SK-N-SH (cell line): ENCODE results near the gene SSRP1. TPM values are rescaled to one million over a fixed set of nuclear protein-coding genes. Genes with fewer than 3 reads are reported as not detected.

ENCODE experiments used
- CTCF ChIA-PET: fragments of 300-600, 350-600 bp; formaldehyde crosslinking; extraction: SDS; loops from one replicate; lab custom pipeline; 2021; lab: Yijun Ruan, JAX
- POLR2A ChIA-PET: fragments of 350-600 bp; sonication (Branson Sonifier 250); formaldehyde crosslinking; extraction: SDS; loops from one replicate; lab custom pipeline; 2020; ENCODE audit warnings: antibody characterized with exemption, inconsistent platforms; lab: Yijun Ruan, JAX
- DNase-seq: peaks from one replicate; pipeline ENCODE4 v3.0.0; 2012
- H2AFZ ChIP-seq: fragments of 200-600 bp; sonication (generic); 2 replicates; pipeline ENCODE4 v1.8.1; 2016; ENCODE audit warnings: antibody characterized with exemption, mild to moderate bottlenecking, low read depth
- H3F3A ChIP-seq: fragments of 200-600 bp; sonication (generic); replicated peaks from 2 replicates; pipeline ENCODE3; 2016; ENCODE audit warnings: antibody characterized with exemption, mild to moderate bottlenecking; ENCODE audit not compliant: insufficient read depth
- H3K27ac ChIP-seq, 2 experiments: fragments of 200-500 bp in 1 of 2; fragments of 200-600 bp in 1 of 2; sonication (Bioruptor generic) in 1 of 2; sonication (generic), shearing (Covaris generic) in 1 of 2; 2 replicates each; pipeline versions ENCODE4 v1.5.1 to v1.6.1; 2014 to 2016; ENCODE audit warnings: low read depth in 2 of 2, inconsistent platforms in 1 of 2, low read length in 1 of 2, mild to moderate bottlenecking in 1 of 2, mixed read lengths in 1 of 2
- H3K27me3 ChIP-seq: fragments of 200-600 bp; sonication (generic), shearing (Covaris generic); 2 replicates; pipeline ENCODE4 v1.6.1; 2016; ENCODE audit warnings: mixed run types; ENCODE audit not compliant: insufficient read depth
- H3K36me3 ChIP-seq, 2 experiments: fragments of 200-500 bp in 1 of 2; fragments of 200-600 bp in 1 of 2; sonication (Bioruptor generic) in 1 of 2; sonication (generic) in 1 of 2; replicated peaks in 1 of 2; 2 replicates each; pipeline versions ENCODE3 to v1.5.1; 2014 to 2016; ENCODE audit warnings: low read length in 1 of 2, mild to moderate bottlenecking in 1 of 2; ENCODE audit not compliant: insufficient read depth in 2 of 2, control insufficient read depth in 1 of 2
- H3K4me1 ChIP-seq, 2 experiments: fragments of 200-500 bp in 1 of 2; fragments of 200-600 bp in 1 of 2; sonication (Bioruptor generic) in 1 of 2; sonication (generic), shearing (Covaris generic) in 1 of 2; 2 replicates each; pipeline versions ENCODE4 v1.5.1 to v1.6.1; 2014 to 2016; ENCODE audit warnings: low read depth in 1 of 2, low read length in 1 of 2, mixed run types in 1 of 2; ENCODE audit not compliant: insufficient read depth in 2 of 2, control insufficient read depth in 1 of 2
- H3K4me2 ChIP-seq: fragments of 200-600 bp; sonication (generic), shearing (Covaris generic); 2 replicates; pipeline ENCODE4 v1.6.1; 2017; ENCODE audit warnings: mixed run types
- H3K4me3 ChIP-seq, 2 experiments: fragments of 200-500 bp in 1 of 2; fragments of 200-600 bp in 1 of 2; sonication (Bioruptor generic) in 1 of 2; sonication (generic), shearing (Covaris generic) in 1 of 2; 2 replicates each; pipeline versions ENCODE4 v1.5.1 to v1.8.1; 2014 to 2016; ENCODE audit warnings: low read depth in 2 of 2, inconsistent platforms in 1 of 2, low read length in 1 of 2, mild to moderate bottlenecking in 1 of 2, mixed read lengths in 1 of 2, moderate library complexity in 1 of 2
- H3K79me2 ChIP-seq: fragments of 200-600 bp; sonication (generic); 2 replicates; pipeline ENCODE4 v1.8.1; 2017; ENCODE audit warnings: mild to moderate bottlenecking; ENCODE audit not compliant: insufficient read depth
- H3K9ac ChIP-seq: fragments of 200-600 bp; sonication (generic); 2 replicates; pipeline ENCODE4 v1.6.1; 2017; ENCODE audit warnings: mixed run types
- H3K9me2 ChIP-seq: fragments of 200-600 bp; sonication (generic); 2 replicates; pipeline ENCODE4 v1.6.1; 2017; ENCODE audit warnings: mixed run types
- H3K9me3 ChIP-seq: fragments of 200-600 bp; sonication (generic); 2 replicates; pipeline ENCODE4 v1.6.1; 2017; ENCODE audit warnings: mixed run types, mild to moderate bottlenecking, moderate library complexity
- H4K20me1 ChIP-seq: fragments of 200-600 bp; sonication (generic); 2 replicates; pipeline ENCODE4 v1.6.1; 2017; ENCODE audit warnings: mild to moderate bottlenecking, mixed run types; ENCODE audit not compliant: insufficient read depth
- ELF1 ChIP-seq: IDR thresholded peaks from 2 replicates; pipeline ENCODE4 v1.4.0; 2012
- EP300 ChIP-seq, 2 experiments: IDR thresholded peaks; 2 replicates each; pipeline versions ENCODE4 v1.4.0 to v1.6.1; 2012; ENCODE audit warnings: borderline replicate concordance in 1 of 2, low read depth in 1 of 2, low read length in 1 of 2
- FOSL2 ChIP-seq: IDR thresholded peaks from 2 replicates; pipeline ENCODE4 v1.4.0; 2012; ENCODE audit warnings: low read depth, mild to moderate bottlenecking, moderate library complexity, borderline replicate concordance
- FOXJ3 ChIP-seq: sonication (generic); formaldehyde crosslinking; IDR thresholded peaks from 2 replicates; pipeline ENCODE4 v1.5.1; 2020; ENCODE audit warnings: mild to moderate bottlenecking, missing genetic modification reagents
- GABPA ChIP-seq: IDR thresholded peaks from 2 replicates; pipeline ENCODE4 v1.4.0; 2012; ENCODE audit warnings: low read depth, mild to moderate bottlenecking
- IRF3 ChIP-seq: fragments of 150-350 bp; IDR thresholded peaks from 2 replicates; pipeline ENCODE4 v1.6.1; 2016; ENCODE audit warnings: mild to moderate bottlenecking, low read depth, low read length
- JUND ChIP-seq: IDR thresholded peaks from 2 replicates; pipeline ENCODE4 v1.4.0; 2012
- MAX ChIP-seq: IDR thresholded peaks from 2 replicates; pipeline ENCODE4 v1.4.0; 2012; ENCODE audit warnings: low read depth
- MEF2A ChIP-seq: IDR thresholded peaks from 2 replicates; pipeline ENCODE4 v1.4.0; 2012; ENCODE audit warnings: low read depth, borderline replicate concordance
- MXI1 ChIP-seq: IDR thresholded peaks from 2 replicates; pipeline ENCODE4 v1.6.1; 2012; ENCODE audit warnings: mild to moderate bottlenecking, low read depth, low read length, improper control_type of control experiment
- NFIC ChIP-seq: IDR thresholded peaks from 2 replicates; pipeline ENCODE4 v1.4.0; 2012; ENCODE audit warnings: borderline replicate concordance
- REST ChIP-seq: IDR thresholded peaks from 2 replicates; pipeline ENCODE4 v1.6.1; 2012; ENCODE audit warnings: mild to moderate bottlenecking, low read depth, low read length, moderate library complexity
- RFX5 ChIP-seq: IDR thresholded peaks from 2 replicates; pipeline ENCODE4 v1.6.1; 2012; ENCODE audit warnings: mild to moderate bottlenecking, improper control_type of control experiment, low read length
- RXRA ChIP-seq: IDR thresholded peaks from 2 replicates; pipeline ENCODE4 v1.4.0; 2012; ENCODE audit warnings: low read depth, mild to moderate bottlenecking, borderline replicate concordance
- TEAD4 ChIP-seq: IDR thresholded peaks from 2 replicates; pipeline ENCODE4 v1.4.0; 2012; ENCODE audit warnings: mild to moderate bottlenecking, borderline replicate concordance; ENCODE audit not compliant: insufficient read depth
- WGBS: methylation state at CpG from one replicate; pipeline ENCODE4 v1.1.6; 2017; ENCODE audit warnings: low lambda C conversion rate; 5-methylcytosine and 5-hydroxymethylcytosine counted together
- polyA plus RNA-seq, 3 experiments: library from polyadenylated mRNA; depleted of rRNA; stranded (reverse); fragments of >200 nt; gene quantifications; 2 replicates each; pipeline ENCODE4 v1.2.3, GENCODE V29; 2012
- TF ChIP-seq, protein P1 (sequence below): IDR thresholded peaks from 2 replicates; pipeline ENCODE4; 2012

The SSRP1 gene
- polyA plus RNA-seq, 1 of the 3 experiments (the other 2 are of a cell fraction): 137 TPM

DNA sequence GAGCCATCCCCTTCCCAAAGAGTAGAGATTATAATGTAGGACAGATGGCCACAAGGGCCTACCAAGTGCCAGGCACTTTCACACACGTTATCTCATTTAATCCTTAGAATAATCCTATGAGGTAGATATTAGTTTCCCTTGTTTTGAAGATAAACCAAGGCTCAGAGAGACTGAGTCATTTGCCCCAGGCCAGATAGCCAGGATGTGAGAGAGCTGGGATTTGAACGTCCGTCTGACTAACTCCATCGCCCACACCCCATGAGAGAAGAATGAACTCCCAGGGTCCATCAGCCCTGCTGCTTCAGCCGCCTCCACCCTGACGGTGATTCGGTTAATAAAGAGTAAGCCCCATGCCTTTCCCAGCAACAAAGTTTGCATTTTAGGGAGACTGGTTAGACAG lies 34.6 kb upstream of the SSRP1 start:
- CTCF ChIA-PET: interaction anchor here (1.6 kb wide), 2 partner anchors 20 to 25 kb away, joined by 5 to 8 read pairs; no protein-coding TSS in a partner anchor
- WGBS: 81% methylated on average over 7 of the region's 7 CpGs

DNA sequence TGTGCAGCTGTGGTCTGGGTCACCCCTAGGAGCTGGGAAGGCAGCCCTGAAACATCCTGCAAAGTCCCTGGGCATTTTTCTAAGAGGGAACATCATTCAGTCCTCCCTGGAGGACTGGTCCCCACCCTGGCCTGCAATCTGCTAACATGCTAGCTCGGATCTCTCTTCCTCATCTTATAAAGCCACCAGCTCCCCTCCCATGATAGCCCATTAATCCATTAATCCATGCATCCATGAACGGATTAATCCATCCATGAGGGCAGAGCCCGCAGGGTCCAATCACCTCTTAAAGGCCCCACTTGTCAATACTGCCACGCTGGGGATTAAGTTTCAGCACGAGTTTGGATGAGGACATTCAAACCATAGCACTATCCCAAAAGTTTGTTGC lies 33.1 kb upstream of the SSRP1 start:
- Histone ChIP-seq H3K4me3 (no peak overlapping the region), H3K4me2 (no peak overlapping the region), H3K27ac (no peak overlapping the region), H4K20me1 (no peaks in the 10 kb centered on the region), H3K36me3 (no peaks in the 10 kb centered on the region), H3K9me3 (no peaks in the 10 kb centered on the region), H3K79me2 (no peaks in the 10 kb centered on the region), H3K9me2 (no peaks in the 10 kb centered on the region), H3F3A (no peaks in the 10 kb centered on the region), H3K9ac (no peak overlapping the region), H3K27me3 (0 out of 2 replicates have a peak, but pooled peaks cover 4% of the 10 kb centered on the region), H3K4me1 (no peaks in the 10 kb centered on the region), H2AFZ (no peak overlapping the region)
- ChIA-PET CTCF (interaction anchor here (1.4 to 2.1 kb wide), 2 partner anchors 19 to 276 kb away, joined by 3 to 6 read pairs; no protein-coding TSS in a partner anchor), POLR2A (no interaction called here)
- DNase-seq: no peak
- 32% methylated on average over 5 of the region's 5 CpGs for WGBS
- TF ChIP-seq MEF2A: no peak
- TF ChIP-seq MXI1: no peak
- no peak for TF ChIP-seq NFIC
- TF ChIP-seq FOXJ3 (CRISPR knock-in tag): no peak
- TF ChIP-seq JUND: no peak
- no peak for TF ChIP-seq ELF1

More for the DNA sequence above, 34.6 kb upstream of the SSRP1 start:
- POLR2A ChIA-PET: no interaction called here
- Histone ChIP-seq H4K20me1 (no peaks in the 10 kb centered on the region), H3K9me2 (no peaks in the 10 kb centered on the region), H3K9me3 (no peaks in the 10 kb centered on the region), H3K36me3 (no peaks in the 10 kb centered on the region), H3K4me2 (no peak overlapping the region), H3F3A (no peaks in the 10 kb centered on the region), H3K4me1 (no peaks in the 10 kb centered on the region), H3K9ac (no peak overlapping the region)
- no peak for DNase-seq
- TF ChIP-seq EP300 (IDR thresholded peaks at IDR 0.05; ENCODE audit: borderline replicate concordance in 1 of 2, low read depth in 1 of 2, low read length in 1 of 2) (no peak), TEAD4 (no peak), GABPA (no peak), MAX (no peak)
- TF ChIP-seq, all 33 proteins: peak for 0
- Histone ChIP-seq H3K79me2 (no peaks in the 10 kb centered on the region), H3K27ac (no peak overlapping the region), H2AFZ (no peak overlapping the region), H3K4me3 (no peak overlapping the region), H3K27me3 (no peaks in the 10 kb centered on the region)

DNA sequence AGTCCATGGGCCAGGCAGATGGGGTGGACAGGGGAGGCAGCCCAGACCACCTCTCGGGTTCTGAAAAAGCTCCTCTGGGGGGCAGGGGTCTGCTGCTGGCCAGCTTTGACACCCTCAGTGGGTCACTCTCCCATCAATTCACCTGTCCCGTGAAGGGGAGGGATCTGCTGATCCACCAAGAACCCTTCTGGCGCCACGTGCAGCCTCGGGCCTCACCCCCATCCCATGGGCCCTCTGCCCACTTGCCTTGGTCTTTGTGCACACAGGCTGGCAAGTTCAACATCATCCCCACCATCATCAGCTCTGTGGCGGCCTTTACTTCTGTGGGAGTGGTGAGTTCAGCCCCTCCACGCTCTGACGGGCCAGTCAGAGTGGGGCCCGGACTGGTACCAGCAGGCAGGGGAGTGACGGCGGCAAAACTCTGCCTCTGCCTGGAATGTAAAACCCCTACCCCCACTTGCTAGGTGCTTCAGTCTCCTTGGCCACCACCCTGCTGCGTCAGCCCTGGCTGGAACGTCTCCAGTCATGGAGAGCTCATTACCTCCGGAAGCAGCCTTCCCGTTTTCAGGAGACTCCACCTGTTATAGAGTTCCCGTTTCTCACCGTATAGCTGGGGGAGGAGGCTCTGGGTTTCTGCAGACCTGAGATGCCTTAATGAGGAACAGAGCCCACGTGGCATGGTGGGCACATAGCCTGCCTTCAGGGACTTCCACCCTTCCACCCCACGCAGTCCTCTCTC lies 32.6 kb upstream of the SSRP1 start:
- H3K4me1 ChIP-seq: no peaks in the 10 kb centered on the region
- H3K4me2 ChIP-seq: no peak overlapping the region
- no peaks in the 10 kb centered on the region for H3K9me3 ChIP-seq
- H3K27me3 ChIP-seq: 0 out of 2 replicates have a peak, but pooled peaks cover 8% of the 10 kb centered on the region
- H2AFZ ChIP-seq: no peak overlapping the region
- no peaks in the 10 kb centered on the region for H3K36me3 ChIP-seq
- TF ChIP-seq RFX5 (no peak), FOSL2 (no peak), IRF3 (no peak), RXRA (no peak), FOXJ3 (CRISPR knock-in tag) (no peak), REST (no peak), TEAD4 (no peak)
- TF ChIP-seq, protein P1, sequence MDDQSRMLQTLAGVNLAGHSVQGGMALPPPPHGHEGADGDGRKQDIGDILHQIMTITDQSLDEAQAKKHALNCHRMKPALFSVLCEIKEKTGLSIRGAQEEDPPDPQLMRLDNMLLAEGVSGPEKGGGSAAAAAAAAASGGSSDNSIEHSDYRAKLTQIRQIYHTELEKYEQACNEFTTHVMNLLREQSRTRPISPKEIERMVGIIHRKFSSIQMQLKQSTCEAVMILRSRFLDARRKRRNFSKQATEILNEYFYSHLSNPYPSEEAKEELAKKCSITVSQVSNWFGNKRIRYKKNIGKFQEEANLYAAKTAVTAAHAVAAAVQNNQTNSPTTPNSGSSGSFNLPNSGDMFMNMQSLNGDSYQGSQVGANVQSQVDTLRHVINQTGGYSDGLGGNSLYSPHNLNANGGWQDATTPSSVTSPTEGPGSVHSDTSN: no peak
- no peak for DNase-seq
- no peak overlapping the region for H3K9ac ChIP-seq
- ChIA-PET CTCF (interaction anchor here (1.4 to 2.1 kb wide), 2 partner anchors 18 to 276 kb away, joined by 3 to 6 read pairs; no protein-coding TSS in a partner anchor), POLR2A (no interaction called here)
- H3K27ac ChIP-seq: no peak overlapping the region
- H3K9me2 ChIP-seq: no peaks in the 10 kb centered on the region
- H3K4me3 ChIP-seq: no peak overlapping the region
- no peaks in the 10 kb centered on the region for H4K20me1 ChIP-seq
- no peaks in the 10 kb centered on the region for H3F3A ChIP-seq
- H3K79me2 ChIP-seq: no peaks in the 10 kb centered on the region
- 51% methylated on average over 12 of the region's 19 CpGs for WGBS
